ENCODE data around the gene COL5A2.

Gene COL5A2

GRCh38 chr2:189157456-189157855 is 22.1 kb downstream of the COL5A2 start:
- peaks cover 16% of the 10 kb centered on the region for H3K4me1 ChIP-seq (ENCODE audit: control insufficient read depth, insufficient read depth, low read length)
- no peak overlapping the region for H3K4me3 ChIP-seq (ENCODE audit: low read length)
- no peak overlapping the region for H3K27ac ChIP-seq (ENCODE audit: low read depth, low read length)
- no peaks in the 10 kb centered on the region for H3K36me3 ChIP-seq (ENCODE audit: control insufficient read depth, insufficient read depth, low read length)
- H3K9ac ChIP-seq (ENCODE audit: low read length) = no peak overlapping the region
- H3K27me3 ChIP-seq (ENCODE audit: control insufficient read depth, insufficient read depth, low read length) = no peaks in the 10 kb centered on the region

- no peaks in the 10 kb centered on the region for H3K27me3 ChIP-seq (ENCODE audit: control insufficient read depth, insufficient read depth, low read length)
- no peak overlapping the region for H3K27ac ChIP-seq (ENCODE audit: low read depth, low read length)
- H3K4me1 ChIP-seq (ENCODE audit: control insufficient read depth, insufficient read depth, low read length) = peaks cover 18% of the 10 kb centered on the region
- no peak overlapping the region for H3K4me3 ChIP-seq (ENCODE audit: low read length)
- H3K36me3 ChIP-seq (ENCODE audit: control insufficient read depth, insufficient read depth, low read length) = no peaks in the 10 kb centered on the region
- no peak overlapping the region for H3K9ac ChIP-seq (ENCODE audit: low read length)
These were observed 23.8 kb downstream of the COL5A2 start for GRCh38 chr2:189155795-189156194.

- H3K4me3 ChIP-seq (ENCODE audit: low read length) = no peak overlapping the region
- H3K36me3 ChIP-seq (ENCODE audit: control insufficient read depth, insufficient read depth, low read length) = no peaks in the 10 kb centered on the region
- no peaks in the 10 kb centered on the region for H3K27me3 ChIP-seq (ENCODE audit: control insufficient read depth, insufficient read depth, low read length)
- H3K9ac ChIP-seq (ENCODE audit: low read length) = no peak overlapping the region
- H3K27ac ChIP-seq (ENCODE audit: low read depth, low read length) = no peak overlapping the region
- H3K4me1 ChIP-seq (ENCODE audit: control insufficient read depth, insufficient read depth, low read length) = peaks cover 23% of the 10 kb centered on the region
These were observed 25.9 kb downstream of the COL5A2 start for GRCh38 chr2:189153619-189154018.

GRCh38 chr2:189152483-189152882 is 27.1 kb downstream of the COL5A2 start:
- H3K36me3 ChIP-seq (ENCODE audit: control insufficient read depth, insufficient read depth, low read length) = no peaks in the 10 kb centered on the region
- H3K4me1 ChIP-seq (ENCODE audit: control insufficient read depth, insufficient read depth, low read length) = peaks cover 23% of the 10 kb centered on the region
- H3K27ac ChIP-seq (ENCODE audit: low read depth, low read length) = no peak overlapping the region
- H3K9ac ChIP-seq (ENCODE audit: low read length) = no peak overlapping the region
- no peak overlapping the region for H3K4me3 ChIP-seq (ENCODE audit: low read length)
- no peaks in the 10 kb centered on the region for H3K27me3 ChIP-seq (ENCODE audit: control insufficient read depth, insufficient read depth, low read length)

GRCh38 chr2:189151906-189152305 is 27.7 kb downstream of the COL5A2 start:
- H3K27me3 ChIP-seq (ENCODE audit: control insufficient read depth, insufficient read depth, low read length) = no peaks in the 10 kb centered on the region
- H3K9ac ChIP-seq (ENCODE audit: low read length) = no peak overlapping the region
- H3K27ac ChIP-seq (ENCODE audit: low read depth, low read length) = no peak overlapping the region
- peaks cover 21% of the 10 kb centered on the region for H3K4me1 ChIP-seq (ENCODE audit: control insufficient read depth, insufficient read depth, low read length)
- no peaks in the 10 kb centered on the region for H3K36me3 ChIP-seq (ENCODE audit: control insufficient read depth, insufficient read depth, low read length)
- no peak overlapping the region for H3K4me3 ChIP-seq (ENCODE audit: low read length)

GRCh38 chr2:189150033-189150432 is 29.5 kb downstream of the COL5A2 start:
- Histone ChIP-seq H3K27ac (ENCODE audit: low read depth, low read length) (peak overlapping the region; percentile 8), H3K36me3 (ENCODE audit: control insufficient read depth, insufficient read depth, low read length) (no peaks in the 10 kb centered on the region), H3K27me3 (ENCODE audit: control insufficient read depth, insufficient read depth, low read length) (no peaks in the 10 kb centered on the region), H3K4me3 (ENCODE audit: low read length) (no peak overlapping the region), H3K4me1 (ENCODE audit: control insufficient read depth, insufficient read depth, low read length) (peaks cover 19% of the 10 kb centered on the region), H3K9ac (ENCODE audit: low read length) (no peak overlapping the region)

- Histone ChIP-seq H3K27ac (ENCODE audit: low read depth, low read length) (no peak overlapping the region), H3K9ac (ENCODE audit: low read length) (no peak overlapping the region), H3K4me3 (ENCODE audit: low read length) (no peak overlapping the region), H3K4me1 (ENCODE audit: control insufficient read depth, insufficient read depth, low read length) (peaks cover 12% of the 10 kb centered on the region), H3K36me3 (ENCODE audit: control insufficient read depth, insufficient read depth, low read length) (no peaks in the 10 kb centered on the region), H3K27me3 (ENCODE audit: control insufficient read depth, insufficient read depth, low read length) (no peaks in the 10 kb centered on the region)
These were observed 31.6 kb downstream of the COL5A2 start for GRCh38 chr2:189147989-189148388.

- peaks cover 11% of the 10 kb centered on the region for H3K4me1 ChIP-seq (ENCODE audit: control insufficient read depth, insufficient read depth, low read length)
These were observed 32.2 kb downstream of the COL5A2 start for GRCh38 chr2:189147361-189147760.

GRCh38 chr2:189146553-189146952 is 33.0 kb downstream of the COL5A2 start:
- Histone ChIP-seq H3K27me3 (ENCODE audit: control insufficient read depth, insufficient read depth, low read length) (no peaks in the 10 kb centered on the region), H3K4me1 (ENCODE audit: control insufficient read depth, insufficient read depth, low read length) (peaks cover 11% of the 10 kb centered on the region), H3K4me3 (ENCODE audit: low read length) (no peak overlapping the region), H3K36me3 (ENCODE audit: control insufficient read depth, insufficient read depth, low read length) (no peaks in the 10 kb centered on the region), H3K27ac (ENCODE audit: low read depth, low read length) (no peak overlapping the region), H3K9ac (ENCODE audit: low read length) (no peak overlapping the region)

More at GRCh38 chr2:189147361-189147760, 32.2 kb downstream of the COL5A2 start:
- H3K4me3 ChIP-seq (ENCODE audit: low read length) = no peak overlapping the region
- H3K36me3 ChIP-seq (ENCODE audit: control insufficient read depth, insufficient read depth, low read length) = no peaks in the 10 kb centered on the region
- no peak overlapping the region for H3K9ac ChIP-seq (ENCODE audit: low read length)
- no peaks in the 10 kb centered on the region for H3K27me3 ChIP-seq (ENCODE audit: control insufficient read depth, insufficient read depth, low read length)
- H3K27ac ChIP-seq (ENCODE audit: low read depth, low read length) = no peak overlapping the region

- H3K4me1 ChIP-seq (ENCODE audit: control insufficient read depth, insufficient read depth, low read length) = peaks cover under 1% of the 10 kb centered on the region
- no peaks in the 10 kb centered on the region for H3K27me3 ChIP-seq (ENCODE audit: control insufficient read depth, insufficient read depth, low read length)
- no peak overlapping the region for H3K9ac ChIP-seq (ENCODE audit: low read length)
- no peaks in the 10 kb centered on the region for H3K36me3 ChIP-seq (ENCODE audit: control insufficient read depth, insufficient read depth, low read length)
- H3K27ac ChIP-seq (ENCODE audit: low read depth, low read length) = no peak overlapping the region
- H3K4me3 ChIP-seq (ENCODE audit: low read length) = no peak overlapping the region
These were observed 34.8 kb downstream of the COL5A2 start for GRCh38 chr2:189144700-189145211.

- Histone ChIP-seq H3K27ac (ENCODE audit: low read depth, low read length) (no peak overlapping the region), H3K36me3 (ENCODE audit: control insufficient read depth, insufficient read depth, low read length) (no peaks in the 10 kb centered on the region), H3K9ac (ENCODE audit: low read length) (no peak overlapping the region)
These were observed 35.6 kb downstream of the COL5A2 start for GRCh38 chr2:189143925-189144324.

GRCh38 chr2:189142893-189143759 is 36.4 kb downstream of the COL5A2 start:
- Histone ChIP-seq H3K9ac (ENCODE audit: low read length) (no peak overlapping the region), H3K4me1 (ENCODE audit: control insufficient read depth, insufficient read depth, low read length) (no peaks in the 10 kb centered on the region), H3K27ac (ENCODE audit: low read depth, low read length) (no peak overlapping the region), H3K27me3 (ENCODE audit: control insufficient read depth, insufficient read depth, low read length) (no peaks in the 10 kb centered on the region), H3K4me3 (ENCODE audit: low read length) (no peak overlapping the region), H3K36me3 (ENCODE audit: control insufficient read depth, insufficient read depth, low read length) (no peaks in the 10 kb centered on the region)

More at GRCh38 chr2:189143925-189144324, 35.6 kb downstream of the COL5A2 start:
- no peaks in the 10 kb centered on the region for H3K4me1 ChIP-seq (ENCODE audit: control insufficient read depth, insufficient read depth, low read length)
- no peaks in the 10 kb centered on the region for H3K27me3 ChIP-seq (ENCODE audit: control insufficient read depth, insufficient read depth, low read length)
- no peak overlapping the region for H3K4me3 ChIP-seq (ENCODE audit: low read length)

GRCh38 chr2:189138800-189139199 is 40.8 kb downstream of the COL5A2 start:
- no peaks in the 10 kb centered on the region for H3K36me3 ChIP-seq (ENCODE audit: control insufficient read depth, insufficient read depth, low read length)
- no peak overlapping the region for H3K9ac ChIP-seq (ENCODE audit: low read length)
- no peaks in the 10 kb centered on the region for H3K4me1 ChIP-seq (ENCODE audit: control insufficient read depth, insufficient read depth, low read length)
- no peaks in the 10 kb centered on the region for H3K27me3 ChIP-seq (ENCODE audit: control insufficient read depth, insufficient read depth, low read length)
- no peak overlapping the region for H3K27ac ChIP-seq (ENCODE audit: low read depth, low read length)
- H3K4me3 ChIP-seq (ENCODE audit: low read length) = no peak overlapping the region
